Lung (tissue), 12 donors: ENCODE measurements around the gene CAMK2N1. TPM values are rescaled to one million over a fixed set of nuclear protein-coding genes. Genes with fewer than 3 reads are reported as not detected.

Source experiments
- ATAC-seq: fragments of 200-7000 bp; cut with Tn5 transposase; one replicate; pipeline ENCODE4 v1.9.1; 2020; ENCODE audit warnings: moderate number of reproducible peaks; ENCODE audit not compliant: insufficient read depth, low FRiP score
- DNase-seq, 3 donors: peaks; one replicate each; pipeline ENCODE4 v3.0.0-alpha.2; 2013 to 2017
- H3K27ac ChIP-seq, 2 donors: one replicate each; pipeline ENCODE4 v1.5.1; 2013; ENCODE audit warnings: mild to moderate bottlenecking in 2 of 2, moderate library complexity in 2 of 2, control low read depth in 1 of 2, inconsistent platforms in 1 of 2, low read depth in 1 of 2, low read length in 1 of 2
- H3K27me3 ChIP-seq, 3 donors: one replicate each; pipeline ENCODE4 v1.5.1; 2013; ENCODE audit warnings: low read length in 2 of 3; ENCODE audit not compliant: control insufficient read depth in 3 of 3, insufficient read depth in 3 of 3
- H3K36me3 ChIP-seq, 4 donors: one replicate each; pipeline ENCODE4 v1.5.1; 2013; ENCODE audit warnings: low read length in 4 of 4, mild to moderate bottlenecking in 1 of 4, moderate library complexity in 1 of 4; ENCODE audit not compliant: control insufficient read depth in 4 of 4, insufficient read depth in 4 of 4
- H3K4me1 ChIP-seq, 5 donors: one replicate each; pipeline ENCODE4 v1.5.1; 2013; ENCODE audit warnings: low read length in 5 of 5, mild to moderate bottlenecking in 2 of 5, moderate library complexity in 1 of 5; ENCODE audit not compliant: control insufficient read depth in 5 of 5, insufficient read depth in 5 of 5
- H3K4me3 ChIP-seq: one replicate; pipeline ENCODE4 v1.5.1; 2013; ENCODE audit warnings: mild to moderate bottlenecking, control low read depth, moderate library complexity
- H3K9ac ChIP-seq, 2 donors: one replicate each; pipeline ENCODE4 v1.5.1; 2013; ENCODE audit warnings: low read length in 2 of 2, control low read depth in 1 of 2; ENCODE audit not compliant: insufficient read depth in 1 of 2
- H3K9me3 ChIP-seq, 4 donors: one replicate each; pipeline ENCODE4 v1.5.1; 2013; ENCODE audit warnings: low read length in 3 of 4, mild to moderate bottlenecking in 1 of 4, moderate library complexity in 1 of 4; ENCODE audit not compliant: control insufficient read depth in 4 of 4, insufficient read depth in 3 of 4
- WGBS, 2 donors: extraction: QIAGEN DNeasy Blood & Tissue Kit; methylation state at CpG; one replicate each; pipeline ENCODE4 v1.1.7; 2013; 5-methylcytosine and 5-hydroxymethylcytosine counted together
- polyA plus RNA-seq, 2 donors: library from polyadenylated mRNA; stranded (reverse); fragments of 200-250 nt; gene quantifications; one replicate each; pipeline ENCODE4 v1.2.1, GENCODE V29; 2013
- total RNA-seq, 2 donors: library from RNA; depleted of rRNA in 1 of 2; stranded (reverse); fragments of >200 nt in 1 of 2; gene quantifications; one replicate each; pipeline ENCODE4 v1.2.1, GENCODE V29; 2014 to 2021
- TF ChIP-seq, protein P1 (sequence below): IDR thresholded peaks from 2 replicates; pipeline ENCODE4 v1.5.1; 2012; ENCODE audit warnings: mild to moderate bottlenecking; ENCODE audit errors: control extremely low read depth, extremely low read depth
- donor health status: control.
- donor health status: control.
- donor health status: Bipolar disorder and iron deficiency.
- donor health status: healthy.
- donor health status: DM: yes; HTN: yes; CAD: no.

Gene CAMK2N1
- total and polyA plus RNA-seq, 4 donors = 6.5 to 44.3 (median 28.3) TPM

DNA sequence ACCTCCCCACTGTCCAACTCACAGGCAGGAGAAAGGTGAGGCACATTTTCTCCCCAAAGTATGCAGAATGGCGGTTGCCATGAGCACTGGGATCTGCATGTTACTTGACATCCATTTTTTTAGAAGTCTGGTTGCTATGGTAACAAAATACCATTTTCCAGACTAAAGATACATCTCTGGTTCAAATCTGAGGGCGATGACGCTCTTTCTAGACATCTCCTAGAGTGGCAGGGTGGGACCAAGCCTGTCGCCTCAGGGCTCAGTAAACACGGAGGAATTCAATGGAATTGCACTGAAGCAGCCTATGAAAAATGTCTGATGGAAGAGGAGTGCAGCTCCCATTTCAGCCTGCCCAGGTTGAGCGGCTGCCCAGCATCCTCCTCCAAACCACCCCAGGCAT lies 44.9 kb upstream of the CAMK2N1 start:
- Histone ChIP-seq H3K36me3 (no peaks in the 10 kb centered on the region), H3K27me3 (peaks cover 0 to 30% (median 14%) of the 10 kb centered on the region in 3 donors), H3K9ac (no peak overlapping the region), H3K4me3 (no peak overlapping the region), H3K27ac (no peak overlapping the region), H3K9me3 (peaks cover 0 to 5% (median 0%) of the 10 kb centered on the region in 4 donors), H3K4me1 (no peaks in the 10 kb centered on the region)
- DNase-seq (no peak), ATAC-seq (no peak)
- 64 to 77% methylated on average over 6 of the region's 6 CpGs for WGBS, 2 donors
- TF ChIP-seq, protein P1, sequence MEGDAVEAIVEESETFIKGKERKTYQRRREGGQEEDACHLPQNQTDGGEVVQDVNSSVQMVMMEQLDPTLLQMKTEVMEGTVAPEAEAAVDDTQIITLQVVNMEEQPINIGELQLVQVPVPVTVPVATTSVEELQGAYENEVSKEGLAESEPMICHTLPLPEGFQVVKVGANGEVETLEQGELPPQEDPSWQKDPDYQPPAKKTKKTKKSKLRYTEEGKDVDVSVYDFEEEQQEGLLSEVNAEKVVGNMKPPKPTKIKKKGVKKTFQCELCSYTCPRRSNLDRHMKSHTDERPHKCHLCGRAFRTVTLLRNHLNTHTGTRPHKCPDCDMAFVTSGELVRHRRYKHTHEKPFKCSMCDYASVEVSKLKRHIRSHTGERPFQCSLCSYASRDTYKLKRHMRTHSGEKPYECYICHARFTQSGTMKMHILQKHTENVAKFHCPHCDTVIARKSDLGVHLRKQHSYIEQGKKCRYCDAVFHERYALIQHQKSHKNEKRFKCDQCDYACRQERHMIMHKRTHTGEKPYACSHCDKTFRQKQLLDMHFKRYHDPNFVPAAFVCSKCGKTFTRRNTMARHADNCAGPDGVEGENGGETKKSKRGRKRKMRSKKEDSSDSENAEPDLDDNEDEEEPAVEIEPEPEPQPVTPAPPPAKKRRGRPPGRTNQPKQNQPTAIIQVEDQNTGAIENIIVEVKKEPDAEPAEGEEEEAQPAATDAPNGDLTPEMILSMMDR = no peak

DNA sequence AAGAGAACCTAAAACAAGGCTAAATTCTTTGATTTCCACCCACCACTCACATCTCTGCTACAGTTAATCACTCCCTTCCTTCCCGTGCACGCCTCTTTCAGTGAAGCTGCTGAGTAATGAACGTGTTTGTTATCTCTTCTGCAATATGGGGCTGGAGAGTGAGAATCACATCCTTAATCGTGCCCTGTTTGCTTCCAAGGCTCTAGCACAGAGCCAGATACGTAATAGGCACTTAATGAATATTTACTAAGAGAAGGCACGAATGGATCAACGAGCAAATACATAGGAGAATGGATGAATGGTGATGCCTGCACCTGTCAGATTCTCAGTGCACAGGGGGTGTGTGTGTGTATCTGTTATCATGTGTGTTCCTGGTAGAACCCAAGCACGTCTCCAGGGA lies 44.3 kb upstream of the CAMK2N1 start:
- ATAC-seq = no peak
- H3K27me3 ChIP-seq = peaks cover 0 to 24% (median 15%) of the 10 kb centered on the region in 3 donors
- DNase-seq = no peak
- H3K27ac ChIP-seq = no peak overlapping the region
- TF ChIP-seq, protein P1 = no peak
- no peak overlapping the region for H3K4me3 ChIP-seq
- no peaks in the 10 kb centered on the region for H3K36me3 ChIP-seq
- WGBS, 2 donors = 16 to 18% methylated on average over 8 of the region's 8 CpGs
- peaks cover 0 to 5% (median 0%) of the 10 kb centered on the region in 4 donors for H3K9me3 ChIP-seq
- no peaks in the 10 kb centered on the region for H3K4me1 ChIP-seq
- H3K9ac ChIP-seq = no peak overlapping the region

DNA sequence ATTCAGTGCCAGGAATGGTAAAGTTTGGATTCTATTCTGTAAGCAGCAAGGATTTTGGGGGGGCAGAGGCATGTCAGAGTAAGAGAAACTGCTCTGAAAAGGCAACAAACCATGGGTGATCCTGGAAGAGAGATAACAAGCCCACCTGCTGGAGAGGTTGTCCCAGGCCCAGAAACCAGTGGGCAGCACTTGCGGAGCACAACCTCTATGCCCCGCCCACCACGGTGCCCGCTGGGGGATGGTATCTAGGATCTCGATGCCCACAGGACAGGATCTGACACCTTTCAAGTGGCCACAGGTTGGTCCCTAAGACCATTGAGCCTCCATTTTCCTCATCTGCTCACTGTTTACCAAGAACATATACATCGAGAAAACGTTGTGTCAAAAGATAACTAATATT lies 42.2 kb upstream of the CAMK2N1 start:
- no peak overlapping the region for H3K4me3 ChIP-seq
- H3K9ac ChIP-seq = no peak overlapping the region
- no peaks in the 10 kb centered on the region for H3K4me1 ChIP-seq
- DNase-seq (no peak), ATAC-seq (no peak)
- H3K27me3 ChIP-seq = peaks cover 0 to 17% (median 16%) of the 10 kb centered on the region in 3 donors
- TF ChIP-seq, protein P1 = no peak
- H3K9me3 ChIP-seq = peaks cover 0 to 6% (median 0%) of the 10 kb centered on the region in 4 donors
- no peak overlapping the region for H3K27ac ChIP-seq
- H3K36me3 ChIP-seq = no peaks in the 10 kb centered on the region
- WGBS, 2 donors = 51 to 69% methylated on average over 7 of the region's 7 CpGs

DNA sequence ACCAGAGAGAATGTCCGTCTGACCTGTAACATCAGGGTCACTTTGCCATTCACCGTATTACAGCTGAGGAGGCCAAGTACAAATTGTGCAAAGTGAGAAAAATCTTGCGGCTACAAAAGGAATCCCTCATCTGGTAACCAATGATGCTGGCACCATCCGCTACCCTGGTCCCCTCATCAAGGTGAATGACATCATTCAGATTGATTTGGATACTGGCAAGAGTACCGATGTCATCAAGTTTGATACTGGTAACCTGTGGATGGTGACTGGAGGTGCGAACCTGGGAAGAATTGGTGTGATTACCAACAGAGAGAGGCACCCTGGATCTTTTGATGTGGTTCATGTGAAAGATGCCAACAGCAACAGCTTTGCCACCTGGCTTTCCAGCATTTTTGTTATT lies 40.3 kb upstream of the CAMK2N1 start:
- 79 to 90% methylated on average over 6 of the region's 6 CpGs for whole genome bisulfite sequencing, 2 donors
- Histone ChIP-seq H3K27me3 (peaks cover 0 to 17% (median 13%) of the 10 kb centered on the region in 3 donors), H3K36me3 (no peaks in the 10 kb centered on the region), H3K4me1 (no peaks in the 10 kb centered on the region), H3K9me3 (peaks cover 0 to 6% (median 0%) of the 10 kb centered on the region in 4 donors), H3K9ac (no peak overlapping the region), H3K4me3 (no peak overlapping the region), H3K27ac (no peak overlapping the region)
- TF ChIP-seq, protein P1 = no peak
- DNase-seq (no peak), ATAC-seq (no peak)
